Large intestine (tissue), 3 donors: ENCODE results near the gene BPIFB1. TPM values are rescaled to one million over a fixed set of nuclear protein-coding genes. Genes with fewer than 3 reads are reported as not detected.

ENCODE experiments used
- DNase-seq, 2 donors: peaks; one replicate each; pipeline versions ENCODE4 v3.0.0 to v3.0.0-alpha.2; 2013
- H3K27ac ChIP-seq: one replicate; pipeline ENCODE4 v1.5.1; 2013; ENCODE audit warnings: low read length
- H3K27me3 ChIP-seq: 2 replicates; pipeline ENCODE4 v1.6.1; 2013; ENCODE audit warnings: low read length; ENCODE audit not compliant: control insufficient read depth, insufficient read depth
- H3K36me3 ChIP-seq: 2 replicates; pipeline ENCODE4 v1.6.1; 2013; ENCODE audit warnings: low read length; ENCODE audit not compliant: control insufficient read depth, insufficient read depth
- H3K4me1 ChIP-seq: one replicate; pipeline ENCODE4 v1.6.1; 2013; ENCODE audit warnings: low read length; ENCODE audit not compliant: control insufficient read depth, insufficient read depth
- H3K4me3 ChIP-seq: one replicate; pipeline ENCODE4 v1.5.1; 2013; ENCODE audit warnings: low read length
- H3K9me3 ChIP-seq: one replicate; pipeline ENCODE4 v1.6.1; 2013; ENCODE audit warnings: mild to moderate bottlenecking, low read depth, low read length, moderate library complexity; ENCODE audit not compliant: control insufficient read depth
- WGBS: methylation state at CpG from one replicate; pipeline ENCODE4 v1.1.5; 2013; ENCODE audit warnings: low lambda C conversion rate; ENCODE audit not compliant: insufficient coverage; 5-methylcytosine and 5-hydroxymethylcytosine counted together
- polyA plus RNA-seq: library from polyadenylated mRNA; unstranded; fragments of 120-200 nt; gene quantifications from one replicate; pipeline ENCODE4 v1.2.1, GENCODE V29; 2013

Gene BPIFB1
- polyA plus RNA-seq, 1 donor, result not detected

DNA sequence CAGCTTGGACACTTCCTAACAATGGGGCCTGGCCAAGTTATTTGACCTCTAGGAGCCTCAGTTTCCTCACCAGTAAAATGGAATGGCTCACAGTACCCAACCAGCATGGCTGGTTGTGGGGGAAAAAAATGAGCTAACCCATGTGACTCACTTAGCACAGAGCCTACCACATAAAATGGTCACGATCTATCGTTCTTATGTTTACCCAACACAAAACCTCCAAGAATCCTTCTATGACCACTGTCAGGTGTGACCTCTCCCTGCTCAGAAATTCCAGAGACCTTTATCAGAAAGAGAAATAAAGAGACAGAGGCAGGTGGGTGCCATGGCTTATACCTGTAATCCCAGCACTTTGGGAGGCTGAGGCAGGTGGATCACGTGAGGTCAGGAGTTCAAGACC, 39.4 kb downstream of the BPIFB1 start:
- H3K27ac ChIP-seq, result no peak overlapping the region
- H3K9me3 ChIP-seq, result no peaks in the 10 kb centered on the region
- H3K4me3 ChIP-seq, result no peak overlapping the region
- H3K36me3 ChIP-seq, result no peaks in the 10 kb centered on the region
- WGBS, result no CpG with 5 or more reads among the region's 3 CpGs
- peaks cover 11% of the 10 kb centered on the region for H3K27me3 ChIP-seq
- no peaks in the 10 kb centered on the region for H3K4me1 ChIP-seq
- no peak for DNase-seq

DNA sequence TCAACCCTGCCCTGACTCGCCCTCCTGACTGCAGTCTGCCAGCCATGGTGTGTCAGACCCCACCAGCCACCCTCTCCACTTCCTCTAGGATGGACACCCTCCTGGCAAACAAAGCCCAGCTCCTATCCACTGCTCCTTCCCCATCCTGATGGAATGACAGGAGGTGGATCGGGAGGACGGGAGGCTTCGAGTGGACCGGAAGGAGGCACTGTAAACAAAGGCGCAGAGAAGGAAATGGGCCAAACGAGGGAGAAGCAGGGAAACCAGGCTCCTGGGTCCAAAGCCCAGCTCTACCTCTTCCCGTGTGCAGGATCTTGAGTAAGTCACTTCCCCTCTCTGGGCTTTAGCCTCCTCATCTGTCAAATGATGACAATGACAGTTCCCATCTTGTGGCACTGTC, 40.2 kb downstream of the BPIFB1 start:
- Histone ChIP-seq H3K4me3 (no peak overlapping the region), H3K36me3 (no peaks in the 10 kb centered on the region), H3K27me3 (peaks cover 3% of the 10 kb centered on the region), H3K27ac (no peak overlapping the region), H3K4me1 (no peaks in the 10 kb centered on the region), H3K9me3 (no peaks in the 10 kb centered on the region)
- no CpG with 5 or more reads among the region's 8 CpGs for WGBS
- DNase-seq, result no peak

DNA sequence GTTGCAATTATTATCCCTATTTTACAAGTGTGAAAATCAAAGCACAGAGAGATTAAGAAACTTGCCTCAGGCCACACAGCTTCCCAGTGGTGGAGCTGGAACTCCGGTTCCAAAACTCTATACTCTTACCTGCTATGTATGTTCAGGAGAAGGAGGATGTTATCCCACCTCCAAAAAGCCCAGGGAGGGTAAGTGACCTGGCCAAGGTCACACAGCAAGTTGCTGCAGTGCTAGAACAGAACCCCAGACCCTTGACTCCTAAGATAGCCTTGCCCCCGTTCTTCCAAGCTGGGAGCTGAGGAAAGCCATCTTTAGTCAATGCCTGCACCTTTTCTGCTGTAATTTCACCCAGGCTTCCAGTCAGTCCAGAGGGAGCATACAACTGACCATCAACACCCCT, 42.3 kb downstream of the BPIFB1 start:
- Histone ChIP-seq H3K27ac (no peak overlapping the region), H3K4me1 (no peaks in the 10 kb centered on the region), H3K27me3 (no peaks in the 10 kb centered on the region), H3K9me3 (no peaks in the 10 kb centered on the region), H3K4me3 (no peak overlapping the region), H3K36me3 (no peaks in the 10 kb centered on the region)
- DNase-seq, result no peak
- WGBS, result no CpG with 5 or more reads among the region's 2 CpGs

DNA sequence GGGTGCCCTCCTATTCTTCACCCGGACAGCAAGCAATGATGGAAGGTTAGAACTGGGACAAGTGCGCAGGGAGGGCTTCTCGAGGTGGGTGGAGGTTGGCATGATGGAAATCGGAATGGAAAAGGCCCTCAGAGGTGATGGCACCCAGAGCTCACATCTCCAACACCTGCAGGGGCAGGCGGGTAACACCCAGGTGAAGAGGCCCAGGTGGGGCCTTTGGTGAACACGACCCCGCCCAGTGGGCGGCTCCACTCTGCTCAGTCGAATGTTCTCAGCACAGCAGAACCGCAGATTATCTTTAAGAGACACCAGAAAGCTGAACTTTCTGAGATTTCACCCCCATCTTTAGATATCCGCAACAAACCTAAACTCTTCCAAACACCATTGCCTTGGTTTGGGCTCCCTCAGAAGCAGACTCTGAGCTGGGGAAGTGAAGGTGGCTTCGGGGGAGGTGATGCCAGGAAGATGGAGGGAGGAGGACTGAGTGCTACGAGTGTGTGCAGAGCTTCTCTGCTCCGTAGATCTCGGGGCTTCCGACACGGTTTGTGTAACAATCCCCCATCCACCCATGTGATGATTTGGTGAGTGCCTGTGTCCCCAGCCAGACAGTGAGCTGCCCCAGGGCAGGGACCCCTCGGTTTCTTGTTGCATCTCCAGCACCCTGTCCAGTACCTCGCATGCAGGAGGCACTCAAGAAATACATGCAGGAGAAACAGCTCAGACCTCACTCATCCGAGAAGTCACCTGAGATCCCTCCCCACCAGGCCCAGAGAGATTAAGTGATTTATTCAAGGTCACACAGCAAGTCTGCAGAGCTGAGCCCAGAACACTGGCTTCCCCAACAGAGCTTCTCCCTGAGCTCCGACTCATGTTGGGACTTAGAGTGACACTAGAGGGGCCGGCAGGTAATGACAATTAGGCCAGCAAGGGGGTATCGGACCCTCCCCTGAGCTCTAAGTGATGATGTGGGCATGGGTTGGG, 45.4 kb downstream of the BPIFB1 start:
- no CpG with 5 or more reads among the region's 23 CpGs for WGBS
- H3K4me3 ChIP-seq, result no peak overlapping the region
- H3K27ac ChIP-seq, result no peak overlapping the region
- no peaks in the 10 kb centered on the region for H3K9me3 ChIP-seq
- H3K4me1 ChIP-seq, result no peaks in the 10 kb centered on the region
- no peaks in the 10 kb centered on the region for H3K27me3 ChIP-seq
- no peaks in the 10 kb centered on the region for H3K36me3 ChIP-seq
- no peak for DNase-seq

DNA sequence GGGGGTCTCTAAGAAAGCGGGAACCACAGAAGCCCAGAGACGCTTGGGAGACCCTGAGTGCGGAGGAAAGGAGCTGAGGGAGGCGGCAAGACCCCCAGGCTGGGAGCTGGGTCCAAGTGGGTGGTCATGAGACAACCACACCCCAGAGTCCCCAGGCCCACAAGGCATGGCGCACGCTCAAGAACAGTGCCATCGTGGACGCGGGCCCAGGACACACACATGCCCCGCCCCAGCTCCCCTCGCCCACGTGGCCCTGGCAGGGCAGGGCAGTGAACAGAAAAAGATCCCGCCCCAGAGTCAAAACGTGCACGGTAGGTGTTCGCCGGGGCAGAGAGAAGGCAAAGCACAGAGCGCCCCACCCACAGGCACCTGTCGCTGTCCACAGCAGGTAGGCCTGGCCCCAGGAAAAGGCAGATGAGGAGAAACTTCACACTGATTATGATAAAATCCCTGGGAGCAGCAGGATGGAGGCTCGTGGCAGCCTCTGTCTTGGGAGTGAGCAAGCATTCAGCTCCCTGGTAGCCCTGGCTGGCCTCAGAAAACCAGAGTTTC, 50.0 kb downstream of the BPIFB1 start:
- Histone ChIP-seq H3K36me3 (no peaks in the 10 kb centered on the region), H3K4me3 (no peak overlapping the region), H3K9me3 (no peaks in the 10 kb centered on the region), H3K27me3 (no peaks in the 10 kb centered on the region), H3K27ac (no peak overlapping the region), H3K4me1 (no peaks in the 10 kb centered on the region)
- DNase-seq, result no peak
- WGBS, result no CpG with 5 or more reads among the region's 20 CpGs

DNA sequence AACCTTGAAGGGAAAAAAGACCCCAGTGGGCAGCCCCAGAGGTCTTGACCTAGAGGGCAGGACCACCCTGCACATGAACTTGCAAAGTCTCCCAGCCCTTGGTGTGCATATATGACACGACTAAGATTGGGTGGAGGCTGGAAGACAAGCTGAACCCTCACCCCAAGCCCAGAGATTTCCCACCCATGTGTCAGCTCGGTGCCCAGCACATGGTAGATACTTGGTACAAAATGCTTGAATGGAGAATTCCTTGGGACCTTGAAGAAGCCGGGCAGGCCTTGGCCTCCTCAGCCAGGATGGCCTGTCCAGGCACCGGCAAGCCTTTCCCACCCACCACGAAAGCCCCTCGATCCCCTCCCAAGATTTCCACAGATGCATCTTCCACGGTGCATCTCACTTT, 50.6 kb downstream of the BPIFB1 start:
- no peak for DNase-seq
- Histone ChIP-seq H3K36me3 (no peaks in the 10 kb centered on the region), H3K27ac (no peak overlapping the region), H3K9me3 (no peaks in the 10 kb centered on the region), H3K27me3 (no peaks in the 10 kb centered on the region), H3K4me3 (no peak overlapping the region), H3K4me1 (no peaks in the 10 kb centered on the region)
- no CpG with 5 or more reads among the region's 7 CpGs for WGBS

DNA sequence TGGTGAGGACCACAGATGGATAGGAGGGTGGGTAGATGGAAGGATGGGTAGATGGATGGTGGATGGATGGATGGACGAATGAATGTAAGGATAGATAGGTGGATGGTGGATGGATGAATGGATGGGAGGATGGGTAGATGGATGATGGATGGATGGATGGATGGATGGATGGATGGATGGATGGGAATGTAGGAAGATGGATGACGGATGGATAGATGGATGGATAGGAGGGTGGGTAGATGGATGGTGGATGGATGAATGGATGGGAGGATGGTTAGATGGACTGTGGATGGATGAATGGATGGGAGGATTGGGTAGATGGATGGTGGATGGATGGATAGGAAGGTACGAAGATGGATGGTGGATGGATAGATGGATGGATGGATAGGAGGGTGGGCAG, 51.1 kb downstream of the BPIFB1 start:
- H3K4me1 ChIP-seq, result no peaks in the 10 kb centered on the region
- no peaks in the 10 kb centered on the region for H3K36me3 ChIP-seq
- no peak for DNase-seq
- WGBS, result 78% methylated on average over 3 of the region's 3 CpGs
- H3K9me3 ChIP-seq, result no peaks in the 10 kb centered on the region
- no peak overlapping the region for H3K4me3 ChIP-seq
- H3K27ac ChIP-seq, result no peak overlapping the region
- no peaks in the 10 kb centered on the region for H3K27me3 ChIP-seq

DNA sequence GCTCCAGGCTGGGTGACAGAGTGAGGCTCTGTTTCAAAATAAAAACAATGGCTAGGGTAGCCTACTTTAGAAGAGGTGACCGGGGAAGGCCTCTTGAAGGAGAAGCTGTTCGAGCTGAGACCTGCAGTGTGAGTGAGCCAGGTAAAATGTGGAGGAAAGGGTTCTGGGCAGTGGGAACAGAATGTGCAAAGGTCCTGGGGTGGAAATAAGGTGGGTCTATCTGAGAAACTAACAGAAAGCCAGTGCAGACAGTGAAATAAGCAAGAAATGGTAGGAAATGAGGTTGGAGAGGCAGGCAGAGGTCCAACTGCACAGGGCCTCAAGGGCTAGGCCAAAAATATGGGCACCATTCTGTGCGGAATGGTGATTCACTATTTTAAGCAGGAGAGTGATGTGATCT, 53.4 kb downstream of the BPIFB1 start:
- no peak for DNase-seq
- Histone ChIP-seq H3K4me3 (no peak overlapping the region), H3K27ac (no peak overlapping the region), H3K4me1 (no peaks in the 10 kb centered on the region), H3K27me3 (no peaks in the 10 kb centered on the region), H3K9me3 (no peaks in the 10 kb centered on the region), H3K36me3 (no peaks in the 10 kb centered on the region)
- WGBS, result 80% methylated on average over 1 of the region's 3 CpGs

DNA sequence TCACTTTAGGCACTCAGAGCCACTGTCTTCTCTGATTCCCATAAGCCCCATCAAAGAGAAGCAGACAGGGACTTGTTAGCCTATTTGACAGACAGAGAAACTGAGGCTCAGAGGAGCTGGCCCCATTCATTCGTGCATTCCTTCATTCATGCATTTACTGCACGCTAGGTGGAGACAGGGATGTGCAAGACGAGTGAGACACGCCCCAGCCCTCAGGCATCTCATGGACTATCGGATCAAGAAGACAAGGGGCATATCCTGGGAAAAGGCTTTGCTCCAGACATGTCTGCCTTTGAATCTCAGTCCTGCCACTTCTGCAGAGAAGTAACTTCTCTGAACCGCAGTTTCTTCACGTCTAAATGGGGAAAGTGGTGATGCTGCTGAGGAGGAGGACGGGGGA, 54.1 kb downstream of the BPIFB1 start:
- Histone ChIP-seq H3K27me3 (no peaks in the 10 kb centered on the region), H3K9me3 (no peaks in the 10 kb centered on the region), H3K4me1 (no peaks in the 10 kb centered on the region), H3K4me3 (no peak overlapping the region), H3K27ac (no peak overlapping the region), H3K36me3 (no peaks in the 10 kb centered on the region)
- no peak for DNase-seq
- WGBS, result no CpG with 5 or more reads among the region's 8 CpGs

DNA sequence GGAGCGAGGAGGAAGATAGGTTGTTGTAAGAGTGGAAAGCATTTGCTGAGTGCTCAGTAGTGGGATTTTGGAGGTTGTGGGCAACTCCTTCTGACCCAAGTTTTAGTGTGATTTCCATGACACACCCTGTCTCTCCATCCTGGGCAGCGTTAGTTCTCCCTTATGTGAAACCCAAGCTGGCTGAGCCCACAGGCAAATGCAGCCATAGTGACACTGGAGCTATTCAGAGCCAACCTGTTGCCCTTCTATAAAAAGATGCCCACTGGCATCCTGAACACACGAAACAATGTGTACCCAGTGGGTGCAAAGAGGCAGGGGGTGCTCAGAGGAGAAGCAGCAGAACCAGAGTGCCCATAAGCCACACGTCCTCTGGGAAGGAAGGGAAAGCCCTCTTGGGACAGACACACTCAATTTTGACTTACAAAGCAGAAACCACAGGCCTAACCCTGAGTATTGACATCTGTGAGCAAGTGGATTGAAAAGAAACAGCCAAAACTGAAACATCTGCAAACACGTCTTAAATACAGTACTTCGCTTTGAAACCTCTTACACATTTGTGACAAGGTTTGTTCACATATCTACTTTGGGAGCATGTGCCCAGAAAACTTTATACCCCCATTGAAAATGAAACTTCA, 54.6 kb downstream of the BPIFB1 start:
- Histone ChIP-seq H3K9me3 (no peaks in the 10 kb centered on the region), H3K36me3 (no peaks in the 10 kb centered on the region), H3K4me3 (no peak overlapping the region), H3K4me1 (no peaks in the 10 kb centered on the region), H3K27me3 (no peaks in the 10 kb centered on the region), H3K27ac (no peak overlapping the region)
- DNase-seq, result no peak
- no CpG with 5 or more reads among the region's 6 CpGs for WGBS
